Measurements from ENCODE around the gene TMEM120B. TPM values are rescaled to one million over a fixed set of nuclear protein-coding genes. Genes with fewer than 3 reads are reported as not detected.

TMEM120B gene
- total RNA-seq, 1 experiment from 2014 or later = 20.5 TPM

DNA sequence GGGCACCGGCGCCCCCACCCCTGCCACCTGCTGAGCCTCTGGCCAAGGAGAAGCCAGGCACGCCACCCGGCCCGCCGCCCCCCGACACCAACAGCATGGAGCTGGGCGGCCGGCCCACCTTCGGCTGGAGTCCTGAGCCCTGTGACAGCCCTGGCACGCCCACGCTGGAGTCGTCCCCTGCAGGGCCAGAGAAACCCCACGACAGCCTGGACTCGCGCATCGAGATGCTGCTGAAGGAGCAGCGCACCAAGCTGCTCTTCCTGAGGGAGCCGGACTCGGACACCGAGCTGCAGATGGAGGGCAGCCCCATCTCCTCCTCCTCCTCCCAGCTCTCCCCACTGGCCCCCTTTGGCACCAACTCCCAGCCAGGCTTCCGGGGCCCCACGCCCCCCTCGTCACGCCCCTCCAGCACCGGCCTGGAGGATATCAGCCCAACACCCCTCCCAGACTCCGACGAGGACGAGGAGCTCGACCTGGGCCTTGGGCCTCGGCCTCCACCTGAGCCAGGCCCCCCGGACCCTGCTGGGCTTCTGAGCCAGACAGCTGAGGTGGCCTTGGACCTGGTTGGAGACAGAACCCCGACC, 97.8 kb downstream of the TMEM120B start:
- Histone ChIP-seq H3K9ac (ENCODE audit: low read length) (no peak overlapping the region), H3K4me1 (ENCODE audit: control insufficient read depth in 1 of 2, insufficient read depth in 2 of 2, low read length in 2 of 2) (peaks cover 11 to 40% of the 10 kb centered on the region in 2 experiments), H3K27me3 (ENCODE audit: insufficient read depth, low read length) (no peaks in the 10 kb centered on the region), H3K27ac (ENCODE audit: low read depth, low read length) (peak overlapping the region; percentile 45; the same call in 1 of the 2 replicates), H4K20me1 (ENCODE audit: insufficient read depth) (no peaks in the 10 kb centered on the region), H3K9me3 (ENCODE audit: control insufficient read depth in 1 of 2, insufficient read depth in 1 of 2, low read depth in 1 of 2, low read length in 2 of 2) (no peaks in the 10 kb centered on the region), H3K4me3 (replicated peaks in 1 of 2; ENCODE audit: low read depth in 1 of 2, low read length in 2 of 2) (no peak overlapping the region), H2AFZ (ENCODE audit: low read depth, low read length, poor library complexity, severe bottlenecking) (no peak overlapping the region), H3K4me2 (ENCODE audit: low read length) (no peak overlapping the region), H3K79me2 (ENCODE audit: insufficient read depth, low read length) (peaks cover 86% of the 10 kb centered on the region), H3K36me3 (ENCODE audit: control insufficient read depth in 1 of 2, insufficient read depth in 2 of 2, low read length in 2 of 2) (peaks cover 20 to 37% of the 10 kb centered on the region in 2 experiments; a peak in 3 of 4 replicates), H3K9me2 (ENCODE audit: insufficient read depth) (no peaks in the 10 kb centered on the region)
- CTCF ChIA-PET = interaction anchor here (0.6 to 3.3 kb wide), 3 partner anchors 8 to 494 kb away, joined by 4 to 149 read pairs (median 26); partner anchors contain the start of genes RHOF and SETD1B
- intact Hi-C loops (cut with micrococcal nuclease) = no loop called here
- POLR2A ChIA-PET = interaction anchor here (0.6 to 3.5 kb wide), 2 partner anchors 15 to 25 kb away, joined by 3 to 26 read pairs; partner anchors contain the start of gene RHOF
- no peak for ATAC-seq
- DNase-seq (ENCODE audit: low read depth, low spot score) = no peak
- TF ChIP-seq SP1 (IDR thresholded peaks at IDR 0.05; ENCODE audit: low read depth) (no peak), CBX3 (IDR thresholded peaks at IDR 0.05; ENCODE audit: low read depth) (no peak), RAD21 (IDR thresholded peaks at IDR 0.05; ENCODE audit: low read depth) (no peak), POLR2A (IDR thresholded peaks at IDR 0.05; ENCODE audit: borderline replicate concordance, extremely low read depth, insufficient read depth, insufficient read length) (no peak), JUND (IDR thresholded peaks at IDR 0.05) (no peak)
- RAD21 ChIA-PET (ENCODE audit: low non-redundant PET in 1 of 2, low total read pairs in 2 of 2, uncharacterized antibody in 2 of 2, unreplicated experiment in 2 of 2) = interaction anchor here in 1 of 2 experiments (0.9 kb wide), 1 partner anchor 25 kb away, joined by 3 read pairs; no protein-coding TSS in a partner anchor
- no TSS peak for BruUV-seq (replicated peaks)

DNA sequence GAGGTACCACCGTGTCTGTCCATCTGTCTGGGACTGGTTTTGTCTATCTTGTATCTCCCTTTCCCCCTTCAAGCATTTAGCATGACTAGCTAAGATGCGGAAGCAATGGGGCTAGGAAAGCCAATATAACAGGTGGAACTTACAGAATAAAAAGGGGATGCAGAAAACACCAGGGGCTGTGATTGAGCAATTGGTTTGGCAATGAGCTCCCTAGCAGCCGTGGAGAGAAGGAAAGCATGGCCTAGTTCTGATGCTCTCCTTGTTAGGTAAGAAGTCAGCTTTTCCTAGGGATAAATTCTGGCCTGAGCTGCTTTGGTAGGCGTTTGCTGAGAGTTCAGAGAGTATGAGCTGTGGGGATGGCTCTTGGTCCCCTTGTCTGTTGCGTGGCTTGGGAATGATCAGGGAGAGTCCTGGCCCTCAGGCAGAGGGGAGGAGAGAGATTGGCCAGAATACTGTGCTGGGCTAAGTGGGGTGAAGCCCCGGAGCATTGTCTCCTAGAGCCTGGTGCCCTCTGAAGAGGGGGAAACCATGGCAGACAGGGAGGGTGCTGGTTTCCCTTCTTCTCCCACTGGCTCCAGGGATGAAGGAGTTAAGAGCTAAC, 98.4 kb downstream of the TMEM120B start:
- intact Hi-C loops (cut with micrococcal nuclease) = no loop called here
- Histone ChIP-seq H3K9ac (ENCODE audit: low read length) (0 out of 2 replicates have a peak overlapping the region, but pooled peaks have one; percentile 51), H3K9me3 (ENCODE audit: control insufficient read depth in 1 of 2, insufficient read depth in 1 of 2, low read depth in 1 of 2, low read length in 2 of 2) (no peaks in the 10 kb centered on the region), H3K27me3 (ENCODE audit: insufficient read depth, low read length) (no peaks in the 10 kb centered on the region), H3K36me3 (ENCODE audit: control insufficient read depth in 1 of 2, insufficient read depth in 2 of 2, low read length in 2 of 2) (peaks cover 20 to 35% of the 10 kb centered on the region in 2 experiments; a peak in 3 of 4 replicates), H3K4me3 (replicated peaks in 1 of 2; ENCODE audit: low read depth in 1 of 2, low read length in 2 of 2) (peak overlapping the region in 1 of 2 experiments; percentile 55; a peak in 1 of 4 replicates), H2AFZ (ENCODE audit: low read depth, low read length, poor library complexity, severe bottlenecking) (no peak overlapping the region), H3K27ac (ENCODE audit: low read depth, low read length) (peak overlapping the region; percentile 53), H3K4me1 (ENCODE audit: control insufficient read depth in 1 of 2, insufficient read depth in 2 of 2, low read length in 2 of 2) (peaks cover 10 to 35% of the 10 kb centered on the region in 2 experiments), H3K4me2 (ENCODE audit: low read length) (peak overlapping the region; percentile 76), H4K20me1 (ENCODE audit: insufficient read depth) (no peaks in the 10 kb centered on the region), H3K79me2 (ENCODE audit: insufficient read depth, low read length) (peaks cover 86% of the 10 kb centered on the region), H3K9me2 (ENCODE audit: insufficient read depth) (no peaks in the 10 kb centered on the region)
- ChIA-PET CTCF (interaction anchor here (0.6 to 3.3 kb wide), 5 partner anchors 9 to 495 kb away, joined by 3 to 149 read pairs (median 4); partner anchors contain the start of genes RHOF and SETD1B), POLR2A (interaction anchor here (3.5 kb wide), 1 partner anchor 16 kb away, joined by 26 read pairs; the partner anchor contains the start of gene RHOF), RAD21 (ENCODE audit: low non-redundant PET in 1 of 2, low total read pairs in 2 of 2, uncharacterized antibody in 2 of 2, unreplicated experiment in 2 of 2) (interaction anchor here in 1 of 2 experiments (0.9 to 1.7 kb wide), 2 partner anchors 16 to 26 kb away, joined by 3 to 26 read pairs; no protein-coding TSS in a partner anchor)
- DNase-seq (ENCODE audit: low read depth, low spot score) (no peak), ATAC-seq (no peak)
- BruUV-seq (replicated peaks) = no TSS peak
- TF ChIP-seq SIN3A (IDR thresholded peaks at IDR 0.05; ENCODE audit: low read depth) (no peak), POLR2A (IDR thresholded peaks at IDR 0.05; ENCODE audit: borderline replicate concordance, extremely low read depth, insufficient read depth, insufficient read length) (no peak), ZFX (IDR thresholded peaks at IDR 0.05) (no peak), YY1 (IDR thresholded peaks at IDR 0.05; ENCODE audit: extremely low read depth, insufficient replicate concordance, low read depth, low read length) (no peak), FOSL1 (IDR thresholded peaks at IDR 0.05; ENCODE audit: low read depth) (no peak), CBX3 (IDR thresholded peaks at IDR 0.05; ENCODE audit: low read depth) (no peak), SP1 (IDR thresholded peaks at IDR 0.05; ENCODE audit: low read depth) (no peak), ZNF274 (IDR thresholded peaks at IDR 0.05; ENCODE audit: low read depth, low read length) (no peak)
- TF ChIP-seq, protein P1, sequence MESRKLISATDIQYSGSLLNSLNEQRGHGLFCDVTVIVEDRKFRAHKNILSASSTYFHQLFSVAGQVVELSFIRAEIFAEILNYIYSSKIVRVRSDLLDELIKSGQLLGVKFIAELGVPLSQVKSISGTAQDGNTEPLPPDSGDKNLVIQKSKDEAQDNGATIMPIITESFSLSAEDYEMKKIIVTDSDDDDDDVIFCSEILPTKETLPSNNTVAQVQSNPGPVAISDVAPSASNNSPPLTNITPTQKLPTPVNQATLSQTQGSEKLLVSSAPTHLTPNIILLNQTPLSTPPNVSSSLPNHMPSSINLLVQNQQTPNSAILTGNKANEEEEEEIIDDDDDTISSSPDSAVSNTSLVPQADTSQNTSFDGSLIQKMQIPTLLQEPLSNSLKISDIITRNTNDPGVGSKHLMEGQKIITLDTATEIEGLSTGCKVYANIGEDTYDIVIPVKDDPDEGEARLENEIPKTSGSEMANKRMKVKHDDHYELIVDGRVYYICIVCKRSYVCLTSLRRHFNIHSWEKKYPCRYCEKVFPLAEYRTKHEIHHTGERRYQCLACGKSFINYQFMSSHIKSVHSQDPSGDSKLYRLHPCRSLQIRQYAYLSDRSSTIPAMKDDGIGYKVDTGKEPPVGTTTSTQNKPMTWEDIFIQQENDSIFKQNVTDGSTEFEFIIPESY (IDR thresholded peaks at IDR 0.05; ENCODE audit: extremely low read depth, insufficient replicate concordance, low read length) = no peak
- TF ChIP-seq, protein P2, sequence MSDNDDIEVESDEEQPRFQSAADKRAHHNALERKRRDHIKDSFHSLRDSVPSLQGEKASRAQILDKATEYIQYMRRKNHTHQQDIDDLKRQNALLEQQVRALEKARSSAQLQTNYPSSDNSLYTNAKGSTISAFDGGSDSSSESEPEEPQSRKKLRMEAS (IDR thresholded peaks at IDR 0.05) = no peak
- TF ChIP-seq, protein P3, sequence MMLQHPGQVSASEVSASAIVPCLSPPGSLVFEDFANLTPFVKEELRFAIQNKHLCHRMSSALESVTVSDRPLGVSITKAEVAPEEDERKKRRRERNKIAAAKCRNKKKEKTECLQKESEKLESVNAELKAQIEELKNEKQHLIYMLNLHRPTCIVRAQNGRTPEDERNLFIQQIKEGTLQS (IDR thresholded peaks at IDR 0.05) = no peak

Measured in HCT116 (cell line).